ENCODE data around the gene ZMYND19. TPM values are rescaled to one million over a fixed set of nuclear protein-coding genes. Genes with fewer than 3 reads are reported as not detected.

Gene ZMYND19
- total and polyA plus RNA-seq, 2 of the 4 experiments (the other 2 are of a cell fraction): 14.3 to 21.4 TPM

- intact Hi-C loops (cut with micrococcal nuclease) (no loop called here), in situ Hi-C loops (cut with MboI; ENCODE audit: low sequenced_read_pairs) (no loop called here), dilution Hi-C loops (cut with HindIII; ENCODE audit: low sequenced_read_pairs, unreplicated experiment) (no loop called here)
- Histone ChIP-seq H3K9ac (ENCODE audit: low read depth, low read length) (no peak overlapping the region), H2AK9ac (replicated peaks; ENCODE audit: low read depth, low read length, poor library complexity) (no peak overlapping the region), H3K4ac (ENCODE audit: low read depth, low read length) (no peak overlapping the region), H3K4me1 (ENCODE audit: control insufficient read depth, insufficient read depth, low read length) (peaks cover 8% of the 10 kb centered on the region), H2AFZ (replicated peaks; ENCODE audit: low read length, poor library complexity) (no peak overlapping the region), H3K36me3 (ENCODE audit: control insufficient read depth, insufficient read depth, low read length) (no peaks in the 10 kb centered on the region), H3K9me3 (ENCODE audit: control insufficient read depth, insufficient read depth, low read length) (no peaks in the 10 kb centered on the region), H2BK120ac (ENCODE audit: low read depth, low read length) (no peak overlapping the region), H3K9me1 (ENCODE audit: insufficient read depth, low read length) (peaks cover 23% of the 10 kb centered on the region), H4K91ac (ENCODE audit: insufficient read depth, low read depth, low read length) (no peak overlapping the region), H2BK5ac (ENCODE audit: low read depth, low read length, poor library complexity, severe bottlenecking) (no peak overlapping the region), H3K56ac (ENCODE audit: extremely low read depth, insufficient read depth, low read length) (no peak overlapping the region), H3K27ac (ENCODE audit: insufficient read depth, low read length) (no peak overlapping the region), H4K8ac (ENCODE audit: low read depth in 2 of 2, low read length in 2 of 2) (no peak overlapping the region), H3K23ac (ENCODE audit: low read depth, low read length) (no peak overlapping the region; the same call in 1 of the 2 replicates), H3K4me2 (ENCODE audit: low read depth, low read length) (no peak overlapping the region), H3K27me3 (ENCODE audit: control insufficient read depth, insufficient read depth, low read length) (no peaks in the 10 kb centered on the region), H3K18ac (ENCODE audit: low read depth, low read length) (no peak overlapping the region), H3K4me3 (ENCODE audit: insufficient read depth, low read depth, low read length) (no peak overlapping the region), H4K20me1 (ENCODE audit: insufficient read depth, low read length) (peaks cover 72% of the 10 kb centered on the region), H3K14ac (replicated peaks; ENCODE audit: low read depth, low read length) (no peak overlapping the region), H4K5ac (ENCODE audit: low read depth, low read length) (no peak overlapping the region), H2BK20ac (ENCODE audit: low read depth, low read length) (no peak overlapping the region), H3K79me1 (ENCODE audit: low read depth in 1 of 2, low read length in 2 of 2) (peaks cover 18 to 67% of the 10 kb centered on the region in 2 experiments), H2AK5ac (ENCODE audit: low read depth, low read length) (no peak overlapping the region), H2BK15ac (ENCODE audit: low read depth, low read length) (no peak overlapping the region)
- BruUV-seq (replicated peaks): no TSS peak
- 88% methylated on average over 8 of the region's 16 CpGs; no CpG with 5 or more reads in 1 of the 2 experiments for WGBS, 2 experiments (ENCODE audit: extremely low coverage in 2 of 2, insufficient read length in 1 of 2)
- ChIA-PET POLR2A (ENCODE audit: unreplicated experiment) (no interaction called here), CTCF (no interaction called here)
- DNase-seq (no peak), ATAC-seq (ENCODE audit: low read depth) (no peak)
- no peak for TF ChIP-seq ELK1 (IDR thresholded peaks at IDR 0.05; ENCODE audit: borderline replicate concordance, low read depth, low read length)
- TF ChIP-seq NFE2L2 (IDR thresholded peaks at IDR 0.05; ENCODE audit: low read depth, low read length): no peak
- TF ChIP-seq FOS (IDR thresholded peaks at IDR 0.05; ENCODE audit: low read depth, low read length): no peak
- TF ChIP-seq RFX5 (IDR thresholded peaks at IDR 0.05; ENCODE audit: low read depth, low read length): no peak
- no peak for TF ChIP-seq CTCF (conservative IDR thresholded peaks at IDR 0.05; ENCODE audit: low read depth, low read length)
Observed at GRCh38 chr9:137631345-137632229, 41.3 kb upstream of the ZMYND19 start.
